ENCODE measurements around the gene SLC8A2.

GRCh38 chr19:47398707-47399597 is 72.7 kb downstream of the SLC8A2 start:
- no peak for TF ChIP-seq EP300 (IDR thresholded peaks at IDR 0.05; ENCODE audit: borderline replicate concordance in 1 of 2, control insufficient read depth in 1 of 2, low read depth in 2 of 2, low read length in 2 of 2)
- TF ChIP-seq RCOR1 (conservative IDR thresholded peaks at IDR 0.05; ENCODE audit: low read depth, low read length) = no peak
- no peak for TF ChIP-seq ESRRA (IDR thresholded peaks at IDR 0.05; ENCODE audit: low read length)
- TF ChIP-seq HDAC6 (IDR thresholded peaks at IDR 0.05; ENCODE audit: unreplicated experiment) = no peak
- TF ChIP-seq ZNF274 (IDR thresholded peaks at IDR 0.05; ENCODE audit: insufficient read depth, insufficient read length) = no peak
- no peak for TF ChIP-seq POLR2AphosphoS5 (IDR thresholded peaks at IDR 0.05; ENCODE audit: low read length)
- no peak for TF ChIP-seq POU2F2 (IDR thresholded peaks at IDR 0.05; ENCODE audit: borderline replicate concordance, low read depth, low read length)
- no peak for TF ChIP-seq CHD2 (IDR thresholded peaks at IDR 0.05; ENCODE audit: borderline replicate concordance, low read depth, low read length)
- no peak for TF ChIP-seq CEBPB (IDR thresholded peaks at IDR 0.05; ENCODE audit: borderline replicate concordance in 1 of 2, low read depth in 2 of 2, low read length in 2 of 2)
- no peak for TF ChIP-seq GABPA (IDR thresholded peaks at IDR 0.05; ENCODE audit: low read depth)
